Measurements from ENCODE around the gene SRSF5.

DNA sequence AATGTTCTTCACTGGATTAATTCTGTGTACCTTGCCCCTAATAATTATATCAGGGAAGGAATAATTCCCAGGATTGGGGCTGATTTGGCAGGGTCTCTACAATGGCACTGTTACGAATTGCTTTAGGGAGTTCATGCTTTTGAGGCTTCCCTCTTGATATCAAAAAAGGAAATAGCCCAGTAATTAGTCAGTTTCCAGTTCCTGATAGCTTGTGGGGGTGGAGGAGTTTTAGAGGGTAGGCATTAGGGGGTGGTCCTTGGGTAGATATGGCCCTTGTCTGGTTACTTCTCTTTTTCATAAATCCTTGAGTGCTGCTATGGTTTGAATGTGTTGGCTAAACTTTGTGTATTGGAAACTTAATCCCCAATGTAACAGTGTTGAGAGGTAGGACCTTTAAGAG, 6.1 kb upstream of the SRSF5 start:
- no peak for TF ChIP-seq POLR2A (IDR thresholded peaks at IDR 0.05)
- TF ChIP-seq, protein P1, sequence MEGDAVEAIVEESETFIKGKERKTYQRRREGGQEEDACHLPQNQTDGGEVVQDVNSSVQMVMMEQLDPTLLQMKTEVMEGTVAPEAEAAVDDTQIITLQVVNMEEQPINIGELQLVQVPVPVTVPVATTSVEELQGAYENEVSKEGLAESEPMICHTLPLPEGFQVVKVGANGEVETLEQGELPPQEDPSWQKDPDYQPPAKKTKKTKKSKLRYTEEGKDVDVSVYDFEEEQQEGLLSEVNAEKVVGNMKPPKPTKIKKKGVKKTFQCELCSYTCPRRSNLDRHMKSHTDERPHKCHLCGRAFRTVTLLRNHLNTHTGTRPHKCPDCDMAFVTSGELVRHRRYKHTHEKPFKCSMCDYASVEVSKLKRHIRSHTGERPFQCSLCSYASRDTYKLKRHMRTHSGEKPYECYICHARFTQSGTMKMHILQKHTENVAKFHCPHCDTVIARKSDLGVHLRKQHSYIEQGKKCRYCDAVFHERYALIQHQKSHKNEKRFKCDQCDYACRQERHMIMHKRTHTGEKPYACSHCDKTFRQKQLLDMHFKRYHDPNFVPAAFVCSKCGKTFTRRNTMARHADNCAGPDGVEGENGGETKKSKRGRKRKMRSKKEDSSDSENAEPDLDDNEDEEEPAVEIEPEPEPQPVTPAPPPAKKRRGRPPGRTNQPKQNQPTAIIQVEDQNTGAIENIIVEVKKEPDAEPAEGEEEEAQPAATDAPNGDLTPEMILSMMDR (IDR thresholded peaks at IDR 0.05), result no peak
